Breast epithelium (tissue), 4 donors: ENCODE measurements around the gene STAT6. TPM values are rescaled to one million over a fixed set of nuclear protein-coding genes. Genes with fewer than 3 reads are reported as not detected.
"Not testable (repeated sequence)": the region's sequence is repeated elsewhere in the genome, so short reads cannot be mapped to it uniquely, and the experiment has no call there.

ENCODE experiments used
- DNase-seq, 2 donors: peaks; one replicate each; pipeline ENCODE4 v3.0.0-alpha.2; 2019; ENCODE audit warnings: low spot score in 2 of 2
- H3K27ac ChIP-seq, 2 donors: fragments of 200-600 bp; sonication (generic) in 1 of 2; one replicate each; pipeline ENCODE4 v1.5.1; 2016 to 2019; ENCODE audit warnings: mild to moderate bottlenecking in 1 of 2
- H3K27me3 ChIP-seq, 2 donors: fragments of 200-600 bp; sonication (generic) in 1 of 2; one replicate each; pipeline versions ENCODE4 v1.5.1 to v1.6.0; 2017 to 2019; ENCODE audit warnings: control low read depth in 1 of 2, mild to moderate bottlenecking in 1 of 2
- H3K36me3 ChIP-seq: fragments of 200-600 bp; one replicate; pipeline ENCODE4 v1.5.1; 2019
- H3K4me1 ChIP-seq, 2 donors: fragments of 200-600 bp; sonication (generic); one replicate each; pipeline ENCODE4 v1.5.1; 2016 to 2019; ENCODE audit warnings: control low read depth in 1 of 2
- H3K4me3 ChIP-seq, 3 donors: fragments of 200-600 bp; sonication (generic); 1 replicate in 2 of 3; 2 replicates in 1 of 3; pipeline ENCODE4 v1.5.1; 2016 to 2019; ENCODE audit warnings: mild to moderate bottlenecking in 3 of 3, moderate library complexity in 2 of 3
- H3K9me3 ChIP-seq, 2 donors: fragments of 200-600 bp; sonication (generic) in 1 of 2; one replicate each; pipeline ENCODE4 v1.5.1; 2016 to 2019; ENCODE audit warnings: control low read depth in 1 of 2
- CTCF ChIP-seq, 3 donors: fragments of 450-650 bp; IDR thresholded peaks; one replicate each; pipeline ENCODE4 v1.5.1; 2016 to 2017; ENCODE audit warnings: antibody characterized with exemption in 3 of 3, mild to moderate bottlenecking in 3 of 3, moderate library complexity in 3 of 3
- POLR2A ChIP-seq: fragments of 450-650 bp; IDR thresholded peaks from one replicate; pipeline ENCODE4 v1.6.1; 2016; ENCODE audit warnings: antibody characterized with exemption, mild to moderate bottlenecking, moderate library complexity
- POLR2AphosphoS5 ChIP-seq, 3 donors: sonication (generic); formaldehyde crosslinking; IDR thresholded peaks; one replicate each; pipeline ENCODE4 v1.6.1; 2017; ENCODE audit warnings: antibody characterized with exemption in 3 of 3
- intact Hi-C: fragments of 100-400 bp; cut with DNase I; formaldehyde crosslinking; loops from one replicate; pipeline ENCODE4 v1.15.1; 2023; ENCODE audit warnings: low total_unique reads
- total RNA-seq, 3 donors: library from RNA; depleted of rRNA; stranded (reverse); fragments of >200 nt; gene quantifications; one replicate each; pipeline ENCODE4 v1.1.0, GENCODE V29; 2016

Gene STAT6
- total RNA-seq, 3 donors from 2014 or later, result 139 to 147 (median 146) TPM

GRCh38 chr12:57126061-57126460 lies 14.9 kb upstream of the STAT6 start:
- H3K4me1 ChIP-seq, result peaks cover 0 to 3% of the 10 kb centered on the region in 2 donors
- DNase-seq, result no peak
- TF ChIP-seq POLR2AphosphoS5 (IDR thresholded peaks at IDR 0.05) (no peak), CTCF (IDR thresholded peaks at IDR 0.05) (no peak), POLR2A (no peak)
- intact Hi-C loops, result no loop called here
- H3K27me3 ChIP-seq, result no peaks in the 10 kb centered on the region
- no peak overlapping the region for H3K4me3 ChIP-seq
- no peaks in the 10 kb centered on the region for H3K9me3 ChIP-seq
- no peaks in the 10 kb centered on the region for H3K36me3 ChIP-seq
- no peak overlapping the region for H3K27ac ChIP-seq

GRCh38 chr12:57124261-57124877 lies 13.2 kb upstream of the STAT6 start:
- Histone ChIP-seq H3K27ac (no peak overlapping the region), H3K4me1 (peaks cover 0 to 3% of the 10 kb centered on the region in 2 donors), H3K9me3 (no peaks in the 10 kb centered on the region), H3K36me3 (no peaks in the 10 kb centered on the region), H3K27me3 (no peaks in the 10 kb centered on the region), H3K4me3 (no peak overlapping the region)
- DNase-seq, result peak; percentile 70
- intact Hi-C loops, result no loop called here
- TF ChIP-seq POLR2AphosphoS5 (IDR thresholded peaks at IDR 0.05) (peak in 2 of 3 donors; percentile 13 to 41), POLR2A (no peak), CTCF (IDR thresholded peaks at IDR 0.05) (peak; percentile 92 to 98 (median 97))

GRCh38 chr12:57123813-57124212 lies 12.7 kb upstream of the STAT6 start:
- H3K27ac ChIP-seq, result no peak overlapping the region
- H3K27me3 ChIP-seq, result no peaks in the 10 kb centered on the region
- intact Hi-C loops, result no loop called here
- no peaks in the 10 kb centered on the region for H3K36me3 ChIP-seq
- H3K4me3 ChIP-seq, result no peak overlapping the region
- DNase-seq, result no peak
- no peaks in the 10 kb centered on the region for H3K9me3 ChIP-seq
- peaks cover 0 to 3% of the 10 kb centered on the region in 2 donors for H3K4me1 ChIP-seq
- TF ChIP-seq POLR2AphosphoS5 (IDR thresholded peaks at IDR 0.05) (no peak), CTCF (IDR thresholded peaks at IDR 0.05) (no peak), POLR2A (no peak)

- H3K27ac ChIP-seq, H3K36me3 ChIP-seq, H3K4me1 ChIP-seq, H3K4me3 ChIP-seq, DNase-seq, intact Hi-C loops, H3K27me3 ChIP-seq, H3K9me3 ChIP-seq: not testable (repeated sequence)
Measured at GRCh38 chr12:57120718-57121117, 9.6 kb upstream of the STAT6 start.

GRCh38 chr12:57119294-57120085 lies 8.3 kb upstream of the STAT6 start:
- DNase-seq, result no peak
- Histone ChIP-seq H3K4me1 (no peaks in the 10 kb centered on the region), H3K4me3 (no peak overlapping the region), H3K9me3 (no peaks in the 10 kb centered on the region), H3K36me3 (no peaks in the 10 kb centered on the region), H3K27me3 (no peaks in the 10 kb centered on the region), H3K27ac (peak overlapping the region in 1 of 2 donors; percentile 4)
- intact Hi-C loops, result no loop called here
- TF ChIP-seq POLR2AphosphoS5 (IDR thresholded peaks at IDR 0.05), result no peak
- no peak for TF ChIP-seq POLR2A
- TF ChIP-seq CTCF (IDR thresholded peaks at IDR 0.05), result no peak
